PC-9 (cell line): ENCODE data around the gene PTPRCAP.

Experiments used
- CTCF ChIP-seq: fragments of 200-600 bp; sonication (generic); conservative IDR thresholded peaks from 2 replicates; pipeline ENCODE4 v1.6.1; 2017; ENCODE audit warnings: mixed run types, antibody characterized with exemption, mild to moderate bottlenecking, moderate library complexity
- EZH2 ChIP-seq: fragments of 200-600 bp; sonication (generic); IDR thresholded peaks from 2 replicates; pipeline ENCODE4 v1.8.0; 2017; ENCODE audit warnings: antibody characterized with exemption, low read depth

DNA sequence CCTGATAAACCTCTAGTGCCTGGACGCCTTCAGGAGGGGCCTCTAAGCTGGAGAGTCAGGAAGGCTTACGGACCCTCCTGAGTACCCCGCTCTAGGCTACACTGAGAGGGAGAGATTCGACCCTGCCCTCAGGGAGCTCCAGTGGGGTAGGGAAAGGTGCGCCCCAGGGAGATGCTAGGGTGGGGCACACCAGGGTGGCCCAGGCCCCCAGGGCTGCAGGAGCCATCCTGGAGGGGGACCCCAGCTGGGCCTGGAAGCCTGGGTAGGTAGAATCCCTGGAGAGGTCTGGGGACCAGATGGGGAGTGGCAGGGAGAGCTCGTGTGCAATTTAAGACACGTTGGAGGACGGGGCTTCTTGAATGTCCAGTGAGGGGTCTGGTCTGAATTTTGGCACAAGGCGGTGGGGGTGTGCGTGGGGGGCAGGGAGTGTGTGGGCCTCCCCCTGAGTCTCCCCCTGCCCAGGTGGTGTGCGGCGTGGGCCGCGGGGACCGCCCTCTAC lies 17.3 kb downstream of the PTPRCAP start:
- TF ChIP-seq CTCF: no peak
- TF ChIP-seq EZH2: no peak
